K562 (cell line): ENCODE measurements around the gene CD300LB. TPM values are rescaled to one million over a fixed set of nuclear protein-coding genes. Genes with fewer than 3 reads are reported as not detected.

Experiments
- ATAC-seq: fragments of 200-7000 bp; cut with Tn5 transposase; 3 replicates; pipeline ENCODE4 v1.9.1; 2020; ENCODE audit warnings: moderate library complexity
- BruUV-seq: library from RNA; stranded (reverse); fragments of 400-500 nt; replicated peaks from 2 replicates; lab custom pipeline; 2021; lab: Mats Ljungman, UMichigan
- CTCF ChIA-PET: fragments of 300-600 bp; formaldehyde crosslinking; extraction: SDS; loops from one replicate; lab custom pipeline; 2021; ENCODE audit warnings: low intra/inter-chr PET ratio; lab: Yijun Ruan, JAX
- POLR2A ChIA-PET: fragments of 300-600, 350-650 bp; sonication (Branson Sonifier 250); formaldehyde crosslinking; extraction: SDS; loops from one replicate; lab custom pipeline; 2021; ENCODE audit warnings: antibody characterized with exemption, inconsistent platforms; lab: Yijun Ruan, JAX
- DNase-seq, 4 experiments: peaks; one replicate each; pipeline versions ENCODE4 v3.0.0 to v3.0.0-alpha.2; 2011 to 2018; ENCODE audit warnings: low spot score in 3 of 4, mixed read lengths in 3 of 4; ENCODE audit errors: extremely low read depth in 1 of 4
- FAIRE-seq: peaks from 2 replicates; lab custom pipeline; 2011; peaks lifted over from hg19 to GRCh38; lab: Jason Lieb, UNC
- H2AFZ ChIP-seq: 2 replicates; pipeline ENCODE4 v1.6.0; 2011; ENCODE audit warnings: low read depth, low read length, control low read depth, inconsistent platforms
- H3K27ac ChIP-seq: fragments of 200-600 bp; 3 replicates; pipeline ENCODE4 v1.8.0; 2011; ENCODE audit warnings: low read depth, mild to moderate bottlenecking, control low read depth, inconsistent platforms, low read length, moderate library complexity, mixed read lengths; ENCODE audit errors: extremely low read depth
- H3K27me3 ChIP-seq, 2 experiments: fragments of 300-600 bp in 1 of 2; 2 replicates in 1 of 2; 3 replicates in 1 of 2; pipeline versions ENCODE4 v1.6.0 to v1.8.0; 2011; ENCODE audit warnings: inconsistent platforms in 2 of 2, low read length in 2 of 2, mild to moderate bottlenecking in 1 of 2, mixed read lengths in 1 of 2, moderate library complexity in 1 of 2; ENCODE audit not compliant: control insufficient read depth in 2 of 2, insufficient read depth in 2 of 2
- H3K36me3 ChIP-seq: fragments of 300-600 bp; 3 replicates; pipeline ENCODE4 v1.8.0; 2011; ENCODE audit warnings: mild to moderate bottlenecking, low read length, inconsistent platforms; ENCODE audit not compliant: control insufficient read depth, insufficient read depth
- H3K4me1 ChIP-seq, 2 experiments: fragments of 200-600 bp in 1 of 2; replicated peaks in 1 of 2; 2 replicates in 1 of 2; 3 replicates in 1 of 2; pipeline versions ENCODE4 v1.5.1 to v1.8.0; 2011; ENCODE audit warnings: inconsistent platforms in 2 of 2, low read length in 2 of 2, mild to moderate bottlenecking in 1 of 2, mixed read lengths in 1 of 2, moderate library complexity in 1 of 2; ENCODE audit not compliant: control insufficient read depth in 2 of 2, insufficient read depth in 2 of 2
- H3K4me2 ChIP-seq: 2 replicates; pipeline ENCODE4 v1.6.1; 2011; ENCODE audit warnings: low read length, control low read depth, inconsistent platforms, mixed read lengths; ENCODE audit not compliant: insufficient read depth
- H3K4me3 ChIP-seq: fragments of 200-600 bp; sonication (generic), shearing (Covaris generic); 2 replicates; pipeline ENCODE4 v1.5.1; 2016; ENCODE audit warnings: control low read depth, inconsistent platforms
- H3K79me2 ChIP-seq: fragments of 200-600 bp; 3 replicates; pipeline ENCODE4 v1.8.0; 2011; ENCODE audit warnings: low read length, inconsistent platforms; ENCODE audit not compliant: control insufficient read depth, insufficient read depth
- H3K9ac ChIP-seq, 2 experiments: 2 replicates each; pipeline versions ENCODE4 v1.6.0 to v1.6.1; 2011; ENCODE audit warnings: low read depth in 2 of 2, low read length in 2 of 2, control low read depth in 1 of 2, inconsistent platforms in 1 of 2, mild to moderate bottlenecking in 1 of 2, mixed read lengths in 1 of 2; ENCODE audit not compliant: insufficient read depth in 1 of 2
- H3K9me1 ChIP-seq: one replicate; pipeline ENCODE4 v1.6.0; 2011; ENCODE audit warnings: inconsistent platforms, mild to moderate bottlenecking, low read length, moderate library complexity; ENCODE audit not compliant: control insufficient read depth, insufficient read depth
- H3K9me3 ChIP-seq: replicated peaks from 2 replicates; pipeline ENCODE4 v1.5.1; 2011; ENCODE audit warnings: low read depth, low read length, inconsistent platforms; ENCODE audit not compliant: control insufficient read depth, insufficient read depth
- H4K20me1 ChIP-seq: replicated peaks from 2 replicates; pipeline ENCODE4 v1.6.1; 2011; ENCODE audit warnings: low read length, inconsistent platforms, mixed read lengths; ENCODE audit not compliant: control insufficient read depth, insufficient read depth
- ARID2 ChIP-seq: fragments of 450-650 bp; IDR thresholded peaks from 2 replicates; pipeline ENCODE4 v1.6.1; 2017; ENCODE audit warnings: antibody characterized with exemption, mild to moderate bottlenecking
- ATF7 ChIP-seq: fragments of 450-650 bp; IDR thresholded peaks from 2 replicates; pipeline ENCODE4 v1.7.1; 2014; ENCODE audit warnings: mild to moderate bottlenecking, moderate library complexity
- CBFB ChIP-seq: sonication (generic); formaldehyde crosslinking; IDR thresholded peaks from 2 replicates; pipeline ENCODE4 v1.4.0; 2020; ENCODE audit warnings: mild to moderate bottlenecking, missing genetic modification reagents
- CBX1 ChIP-seq: sonication (generic); IDR thresholded peaks from 2 replicates; pipeline ENCODE4 v1.6.1; 2016; ENCODE audit warnings: antibody characterized with exemption, low read depth, mild to moderate bottlenecking
- CBX2 ChIP-seq: fragments of 200-600 bp; sonication (generic); IDR thresholded peaks from one replicate; pipeline ENCODE4 v1.6.1; 2012; ENCODE audit warnings: mild to moderate bottlenecking, low read length, inconsistent platforms; ENCODE audit not compliant: insufficient read depth, poor library complexity, severe bottlenecking
- LARP7 ChIP-seq: fragments of 450-650 bp; IDR thresholded peaks from 2 replicates; pipeline ENCODE4 v1.6.1; 2016
- PHF21A ChIP-seq: fragments of 450-650 bp; IDR thresholded peaks from 2 replicates; pipeline ENCODE4 v1.6.1; 2017; ENCODE audit warnings: low read depth, borderline replicate concordance
- RFX5 ChIP-seq: IDR thresholded peaks from 2 replicates; pipeline ENCODE4 v1.6.1; 2011; ENCODE audit warnings: low read depth, mild to moderate bottlenecking, improper control_type of control experiment, low read length
- SNIP1 ChIP-seq: fragments of 450-650 bp; IDR thresholded peaks from 2 replicates; pipeline ENCODE4 v1.7.1; 2017; ENCODE audit warnings: low read depth, mild to moderate bottlenecking
- SREBF1 ChIP-seq: fragments of 150-350 bp; IDR thresholded peaks from 2 replicates; pipeline ENCODE4 v1.6.1; 2014; ENCODE audit warnings: antibody characterized with exemption, low read depth, low read length, borderline replicate concordance
- STAG1 ChIP-seq: sonication (generic); formaldehyde crosslinking; IDR thresholded peaks from 2 replicates; pipeline ENCODE4 v1.5.0; 2020; ENCODE audit warnings: missing genetic modification reagents, borderline replicate concordance
- U2AF1 ChIP-seq: fragments of 200-400 bp; formaldehyde crosslinking; optimal IDR thresholded peaks from 2 replicates; pipeline ENCODE3; 2017; ENCODE audit warnings: mild to moderate bottlenecking, low read depth, low read length, moderate library complexity
- ZNF766 ChIP-seq: fragments of 200-800 bp; sonication (Bioruptor generic); conservative IDR thresholded peaks from 2 replicates; pipeline ENCODE4 v1.6.1; 2016; ENCODE audit warnings: missing genetic modification characterization, missing compliant biosample characterization
- WGBS: fragments of 100-300 bp; shearing (Covaris generic); methylation state at CpG from one replicate; pipeline ENCODE4 v1.1.6; 2016; ENCODE audit warnings: low coverage, mixed read lengths; ENCODE audit not compliant: insufficient coverage; ENCODE audit errors: missing lambda C conversion rate; 5-methylcytosine and 5-hydroxymethylcytosine counted together
- in situ Hi-C: fragments of 300-500 bp; cut with MboI; formaldehyde crosslinking; loops from 4 replicates; pipeline ENCODE4 v1.15.0; 2018; ENCODE audit warnings: inconsistent platforms, mixed read lengths
- intact Hi-C: fragments of 100-400 bp; cut with micrococcal nuclease; formaldehyde crosslinking; loops from 2 replicates; pipeline ENCODE4 v1.14.2; 2022
- polyA plus RNA-seq, 8 experiments: library from polyadenylated mRNA; depleted of rRNA in 4 of 8; stranded (reverse) in 5 of 8; unstranded in 3 of 8; fragments of >200 nt; fragmentation: Nextera tagmentation in 2 of 8; fragmentation: Illumina TruSeq in 1 of 8; extraction: Ambion mirVana in 2 of 8; extraction: Trizol in 1 of 8; gene quantifications; 2 replicates each; pipeline versions ENCODE4 v1.2.1 to v1.2.3, GENCODE V29; 2011 to 2014; ENCODE audit warnings: inconsistent platforms in 1 of 8, missing spikeins in 1 of 8
- total RNA-seq, 7 experiments: library from RNA; depleted of rRNA in 6 of 7; stranded (reverse); fragments of >200 nt in 6 of 7; fragmentation: Illumina TruSeq in 2 of 7; extraction: Trizol in 2 of 7; gene quantifications; 2 replicates each; pipeline versions ENCODE4 v1.2.1 to v1.2.3, GENCODE V29; 2011 to 2021; ENCODE audit warnings: low replicate concordance in 1 of 7
- TF ChIP-seq, protein P1 (sequence below): sonication (generic); formaldehyde crosslinking; IDR thresholded peaks from 2 replicates; pipeline ENCODE4 v1.4.0; 2020; ENCODE audit warnings: mild to moderate bottlenecking, missing genetic modification reagents
- TF ChIP-seq, protein P2 (sequence below): sonication (generic); formaldehyde crosslinking; IDR thresholded peaks from 2 replicates; pipeline ENCODE4 v1.8.1; 2023; ENCODE audit warnings: mild to moderate bottlenecking, missing genetic modification reagents

Gene CD300LB
- total and polyA plus RNA-seq, 9 of the 15 experiments (the other 6 are each of a cell fraction or from before 2014, with no cell fraction given) = not detected

DNA sequence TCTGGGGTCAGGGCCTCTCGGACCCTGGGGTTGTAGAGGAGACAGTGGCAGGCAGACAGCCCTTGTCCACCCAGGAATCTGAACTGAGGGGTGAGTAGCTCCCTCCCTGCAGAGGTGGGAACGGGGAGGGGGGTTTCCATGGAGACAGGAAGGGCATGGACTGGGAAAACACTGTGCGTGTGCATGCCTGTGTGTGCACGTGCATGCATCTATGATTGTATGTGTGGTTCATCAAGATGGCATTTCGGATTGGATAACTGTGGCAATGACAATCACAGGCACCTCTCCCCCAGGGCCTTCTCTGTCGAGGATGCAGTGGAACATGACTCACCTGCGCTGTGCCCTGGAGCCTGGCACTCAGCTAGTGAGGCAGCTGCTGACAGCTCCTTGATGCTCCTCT lies 20.8 kb upstream of the CD300LB start:
- intact Hi-C loops (no loop called here), in situ Hi-C loops (no loop called here)
- WGBS = 1% methylated on average over 7 of the region's 7 CpGs
- ATAC-seq = no peak
- DNase-seq = no peak
- FAIRE-seq = no peak
- H3K9ac ChIP-seq = no peak overlapping the region
- no TSS peak for BruUV-seq
- no peaks in the 10 kb centered on the region for H3K9me1 ChIP-seq
- POLR2A ChIA-PET = no interaction called here
- no peaks in the 10 kb centered on the region for H3K79me2 ChIP-seq
- H3K27ac ChIP-seq = no peak overlapping the region
- CTCF ChIA-PET = no interaction called here
- H3K4me2 ChIP-seq = no peak overlapping the region
- TF ChIP-seq CBX1 = no peak
- TF ChIP-seq SREBF1 = no peak
- no peak for TF ChIP-seq STAG1 (CRISPR knock-in tag)
- TF ChIP-seq LARP7 = no peak
- no peak for TF ChIP-seq ATF7
- TF ChIP-seq ARID2 = no peak
- TF ChIP-seq SNIP1 = no peak
- no peak for TF ChIP-seq RFX5
- TF ChIP-seq ZNF766 (CRISPR knock-in tag) = no peak
- TF ChIP-seq, protein P1, sequence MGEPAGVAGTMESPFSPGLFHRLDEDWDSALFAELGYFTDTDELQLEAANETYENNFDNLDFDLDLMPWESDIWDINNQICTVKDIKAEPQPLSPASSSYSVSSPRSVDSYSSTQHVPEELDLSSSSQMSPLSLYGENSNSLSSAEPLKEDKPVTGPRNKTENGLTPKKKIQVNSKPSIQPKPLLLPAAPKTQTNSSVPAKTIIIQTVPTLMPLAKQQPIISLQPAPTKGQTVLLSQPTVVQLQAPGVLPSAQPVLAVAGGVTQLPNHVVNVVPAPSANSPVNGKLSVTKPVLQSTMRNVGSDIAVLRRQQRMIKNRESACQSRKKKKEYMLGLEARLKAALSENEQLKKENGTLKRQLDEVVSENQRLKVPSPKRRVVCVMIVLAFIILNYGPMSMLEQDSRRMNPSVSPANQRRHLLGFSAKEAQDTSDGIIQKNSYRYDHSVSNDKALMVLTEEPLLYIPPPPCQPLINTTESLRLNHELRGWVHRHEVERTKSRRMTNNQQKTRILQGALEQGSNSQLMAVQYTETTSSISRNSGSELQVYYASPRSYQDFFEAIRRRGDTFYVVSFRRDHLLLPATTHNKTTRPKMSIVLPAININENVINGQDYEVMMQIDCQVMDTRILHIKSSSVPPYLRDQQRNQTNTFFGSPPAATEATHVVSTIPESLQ (CRISPR knock-in tag) = no peak
- no peak for TF ChIP-seq PHF21A
- TF ChIP-seq CBFB (CRISPR knock-in tag) = no peak
- TF ChIP-seq, protein P2, sequence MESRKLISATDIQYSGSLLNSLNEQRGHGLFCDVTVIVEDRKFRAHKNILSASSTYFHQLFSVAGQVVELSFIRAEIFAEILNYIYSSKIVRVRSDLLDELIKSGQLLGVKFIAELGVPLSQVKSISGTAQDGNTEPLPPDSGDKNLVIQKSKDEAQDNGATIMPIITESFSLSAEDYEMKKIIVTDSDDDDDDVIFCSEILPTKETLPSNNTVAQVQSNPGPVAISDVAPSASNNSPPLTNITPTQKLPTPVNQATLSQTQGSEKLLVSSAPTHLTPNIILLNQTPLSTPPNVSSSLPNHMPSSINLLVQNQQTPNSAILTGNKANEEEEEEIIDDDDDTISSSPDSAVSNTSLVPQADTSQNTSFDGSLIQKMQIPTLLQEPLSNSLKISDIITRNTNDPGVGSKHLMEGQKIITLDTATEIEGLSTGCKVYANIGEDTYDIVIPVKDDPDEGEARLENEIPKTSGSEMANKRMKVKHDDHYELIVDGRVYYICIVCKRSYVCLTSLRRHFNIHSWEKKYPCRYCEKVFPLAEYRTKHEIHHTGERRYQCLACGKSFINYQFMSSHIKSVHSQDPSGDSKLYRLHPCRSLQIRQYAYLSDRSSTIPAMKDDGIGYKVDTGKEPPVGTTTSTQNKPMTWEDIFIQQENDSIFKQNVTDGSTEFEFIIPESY = no peak
- TF ChIP-seq CBX2 = no peak
- TF ChIP-seq U2AF1 = no peak
- no peaks in the 10 kb centered on the region for H3K36me3 ChIP-seq
- H2AFZ ChIP-seq = no peak overlapping the region
- peaks cover 12 to 67% of the 10 kb centered on the region in 2 experiments; a peak in 4 of 5 replicates for H3K27me3 ChIP-seq
- H3K4me3 ChIP-seq = no peak overlapping the region
- no peaks in the 10 kb centered on the region for H3K9me3 ChIP-seq
- no peaks in the 10 kb centered on the region; the same call in 1 of the 2 replicates for H4K20me1 ChIP-seq
- 0 out of 5 replicates have a peak, but pooled peaks cover 3% of the 10 kb centered on the region in 2 experiments for H3K4me1 ChIP-seq
